Measurements from ENCODE around the gene CENPVL1.
A peak's percentile ranks its signal among the peaks of the same experiment; 100 is the strongest.
"Not testable (repeated sequence)": the region's sequence is repeated elsewhere in the genome, so short reads cannot be mapped to it uniquely, and the experiment has no call there.

Gene CENPVL1

GRCh38 chrX:51710277-51711164, at the start of gene CENPVL1:
CENPVL1 (plus strand) TSS chrX:51710512; CDS start chrX:51710512, 0 bp downstream.
- H3K4me3 ChIP-seq (ENCODE audit: low read depth, low read length): not testable (repeated sequence)

GRCh38 chrX:51665981-51666380, 44.3 kb upstream of the CENPVL1 start:
- no peak overlapping the region for H3K4me3 ChIP-seq (ENCODE audit: low read depth, low read length)

- H3K4me3 ChIP-seq (ENCODE audit: low read depth, low read length): not testable (repeated sequence)
These were observed 30.5 kb upstream of the CENPVL1 start for GRCh38 chrX:51679689-51680433.

GRCh38 chrX:51681808-51682719, 28.2 kb upstream of the CENPVL1 start:
- not testable (repeated sequence) for H3K4me3 ChIP-seq (ENCODE audit: low read depth, low read length)

- not testable (repeated sequence) for H3K4me3 ChIP-seq (ENCODE audit: low read depth, low read length)
These were observed 27.6 kb upstream of the CENPVL1 start, which contains the start of gene CENPVL2 for GRCh38 chrX:51682720-51683062. CENPVL2 (minus strand) TSS chrX:51682831; CDS start chrX:51682831, 0 bp downstream.

- H3K4me3 ChIP-seq (ENCODE audit: low read depth, low read length): no peak overlapping the region
These were observed 16.1 kb upstream of the CENPVL1 start for GRCh38 chrX:51694254-51694653.

- H3K4me3 ChIP-seq (ENCODE audit: low read depth, low read length): no peak overlapping the region
These were observed 12.9 kb upstream of the CENPVL1 start for GRCh38 chrX:51697397-51697796.

- H3K4me3 ChIP-seq (ENCODE audit: low read depth, low read length): not testable (repeated sequence)
These were observed 2.8 kb downstream of the CENPVL1 start for GRCh38 chrX:51712943-51713647.

- no peak overlapping the region for H3K4me3 ChIP-seq (ENCODE audit: low read depth, low read length)
These were observed 17.9 kb downstream of the CENPVL1 start for GRCh38 chrX:51728202-51728601.

- H3K4me3 ChIP-seq (ENCODE audit: low read depth, low read length): no peak overlapping the region
These were observed 26.8 kb downstream of the CENPVL1 start for GRCh38 chrX:51737091-51737490.

- H3K4me3 ChIP-seq (ENCODE audit: low read depth, low read length): no peak overlapping the region
These were observed 32.3 kb downstream of the CENPVL1 start for GRCh38 chrX:51742586-51742985.

- peak within 1 kb of the TSS; percentile 80 for H3K4me3 ChIP-seq (ENCODE audit: low read depth, low read length)
These were observed 33.1 kb downstream of the CENPVL1 start, which contains the start of gene GSPT2 for GRCh38 chrX:51743179-51743957. GSPT2 (plus strand) TSS chrX:51743442; CDS start chrX:51743627, 185 bp downstream.

GRCh38 chrX:51747671-51748070, 37.4 kb downstream of the CENPVL1 start:
- no peak overlapping the region for H3K4me3 ChIP-seq (ENCODE audit: low read depth, low read length)

- no peak overlapping the region for H3K4me3 ChIP-seq (ENCODE audit: low read depth, low read length)
These were observed 48.9 kb downstream of the CENPVL1 start for GRCh38 chrX:51759055-51759839.

- no peak overlapping the region for H3K4me3 ChIP-seq (ENCODE audit: low read depth, low read length)
These were observed 50.3 kb downstream of the CENPVL1 start for GRCh38 chrX:51760657-51761056.
